HG03039 (cell line): Measurements from ENCODE around the gene BCAS4.

Source experiments
- ATAC-seq: cut with Tn5 transposase; IDR thresholded peaks from one replicate; pipeline ENCODE4 v1.9.1; 2021; ENCODE audit warnings: mild to moderate bottlenecking, moderate library complexity; ENCODE audit not compliant: unreplicated experiment

Gene BCAS4

DNA sequence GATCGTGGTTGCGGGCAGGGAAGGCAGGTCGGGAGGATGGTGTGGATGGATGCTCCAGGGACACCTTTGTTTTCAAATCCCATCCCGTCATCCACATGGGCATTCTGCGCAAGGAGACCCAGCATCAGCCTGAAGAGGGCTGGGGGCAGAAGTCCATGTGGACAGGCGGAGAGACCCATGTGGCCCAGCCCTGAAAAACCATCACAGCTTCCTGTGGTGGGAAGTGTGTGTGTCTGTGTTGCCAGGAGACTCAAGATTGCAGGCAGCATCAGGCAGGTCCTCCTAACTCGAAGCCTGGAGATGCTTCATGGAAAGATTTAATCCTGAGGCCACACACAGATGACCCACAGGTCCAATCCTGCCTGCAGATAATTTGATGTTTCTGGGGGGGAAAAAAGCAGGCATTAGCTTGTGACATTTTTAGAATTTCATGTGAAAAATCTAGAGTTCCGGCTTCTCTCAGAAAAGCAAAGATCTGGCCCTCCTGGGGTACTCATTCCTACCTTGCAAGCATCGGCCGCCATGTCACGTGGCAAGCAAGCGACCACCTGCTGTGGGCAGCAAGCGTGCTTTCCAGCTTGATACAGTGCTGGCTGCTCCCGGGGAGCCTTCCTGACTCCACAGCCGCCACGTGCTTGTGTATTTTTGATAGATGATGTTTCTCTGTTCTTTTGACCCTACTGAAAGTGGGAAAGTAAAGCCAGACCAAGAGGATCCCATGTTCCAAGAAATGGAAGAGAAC is 25.8 kb downstream of the BCAS4 start:
- no peak for ATAC-seq

DNA sequence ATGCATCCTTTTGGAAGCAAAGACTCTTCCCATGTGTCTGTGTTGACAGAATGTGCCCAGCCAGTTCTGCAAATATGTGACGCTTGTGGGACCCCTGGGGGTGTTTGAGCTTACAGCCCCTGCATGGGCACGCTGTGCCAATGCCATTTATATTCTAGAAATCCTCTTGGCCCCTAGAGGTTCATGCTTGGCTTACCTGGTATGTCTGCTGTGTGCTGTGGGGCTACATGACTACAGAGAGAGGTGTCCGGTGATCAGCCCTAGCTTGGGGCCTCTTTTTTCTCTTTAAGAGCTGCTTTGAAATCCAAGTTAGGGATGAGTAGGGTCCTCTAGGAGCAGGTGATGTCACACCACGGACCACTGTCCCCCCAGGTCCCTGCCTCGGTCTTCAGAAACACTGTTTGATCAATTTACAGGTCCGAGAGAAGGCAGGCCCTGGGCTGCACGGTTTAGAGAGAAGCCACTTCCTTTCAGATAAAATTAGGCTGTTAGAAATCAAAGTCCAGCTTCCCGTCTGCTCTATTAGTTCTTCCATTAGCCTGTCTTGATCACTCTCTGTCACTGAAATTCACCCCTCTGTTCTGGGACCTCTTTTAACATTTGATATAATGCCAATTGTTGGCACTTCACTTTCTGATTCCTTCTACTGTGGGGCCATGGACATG is 26.5 kb downstream of the BCAS4 start:
- ATAC-seq, result no peak

DNA sequence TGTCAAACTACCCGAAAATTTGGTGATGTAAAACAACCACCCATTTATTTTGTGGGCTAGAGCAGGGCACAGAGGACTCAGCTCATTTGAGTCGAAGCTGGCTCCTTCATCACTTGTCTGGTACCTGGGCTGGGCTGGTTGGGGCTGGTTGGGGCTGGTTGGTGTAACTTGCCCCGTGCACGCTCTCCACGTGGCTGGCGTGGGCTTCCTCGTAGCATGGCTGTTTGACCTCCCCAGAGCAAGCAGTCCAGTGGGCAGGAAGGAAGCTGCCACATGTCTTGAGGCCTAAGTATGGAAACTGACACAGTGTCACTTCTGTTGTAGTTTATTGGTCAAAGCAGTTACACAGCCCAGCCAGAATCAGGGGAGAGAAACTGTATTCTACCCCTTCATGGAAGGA is 27.1 kb downstream of the BCAS4 start:
- no peak for ATAC-seq

DNA sequence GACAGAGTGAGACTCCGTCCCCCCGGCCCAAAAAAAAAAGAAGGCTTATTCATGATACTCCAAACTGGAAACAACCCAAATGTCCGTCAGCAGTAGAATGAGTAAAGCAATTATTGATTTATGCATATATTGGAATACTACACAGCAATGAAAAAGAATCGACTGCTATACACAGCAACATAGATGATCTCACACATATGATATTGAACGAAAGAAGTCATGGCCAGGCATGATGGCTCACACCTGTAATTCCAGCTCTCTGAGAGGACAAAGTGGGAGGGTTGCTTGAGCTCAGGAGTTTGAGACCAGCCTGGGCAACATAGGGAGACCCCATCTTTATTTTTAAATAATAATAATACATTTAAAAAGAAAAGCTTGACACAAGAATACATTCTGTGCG is 28.5 kb downstream of the BCAS4 start:
- no peak for ATAC-seq

DNA sequence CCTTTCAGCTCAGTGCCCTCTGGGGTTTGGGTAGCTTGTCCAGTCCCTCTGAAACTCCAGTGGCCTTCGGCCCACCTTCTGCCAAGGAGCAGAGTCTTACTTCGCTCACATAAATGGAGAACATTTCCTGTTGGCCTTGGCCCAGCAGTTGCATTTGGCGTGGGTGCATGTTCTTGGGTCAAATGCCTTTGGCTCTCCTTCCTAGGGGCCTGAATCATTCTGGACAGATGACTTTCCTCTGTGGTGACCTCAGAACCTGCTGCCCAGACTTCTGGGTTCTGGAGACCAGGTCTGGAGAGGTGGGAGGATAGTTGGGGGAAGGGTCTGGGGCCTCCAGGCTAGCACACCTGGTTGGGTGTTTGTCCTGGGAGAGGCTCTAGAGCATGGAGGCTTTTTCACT is 29.3 kb downstream of the BCAS4 start:
- no peak for ATAC-seq

DNA sequence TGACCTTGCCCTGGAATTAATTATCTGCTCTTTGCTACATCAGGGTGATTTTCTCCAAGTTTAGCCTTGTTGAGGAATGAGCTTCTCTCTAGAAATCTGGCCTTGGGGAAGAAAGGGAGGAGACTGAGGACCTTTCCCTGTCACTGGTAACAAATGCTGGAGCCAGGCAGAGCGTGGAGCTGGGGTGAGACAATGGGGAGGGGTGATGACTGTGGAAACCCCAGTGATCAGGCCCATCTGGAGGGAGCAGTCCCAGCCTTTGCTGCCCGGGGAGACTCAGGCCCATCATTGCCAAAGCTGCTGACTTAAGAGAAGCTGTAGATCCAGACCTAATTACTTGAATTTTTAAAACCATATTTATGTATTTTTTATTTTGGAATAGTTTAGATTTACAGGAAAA is 31.3 kb downstream of the BCAS4 start:
- ATAC-seq, result no peak

DNA sequence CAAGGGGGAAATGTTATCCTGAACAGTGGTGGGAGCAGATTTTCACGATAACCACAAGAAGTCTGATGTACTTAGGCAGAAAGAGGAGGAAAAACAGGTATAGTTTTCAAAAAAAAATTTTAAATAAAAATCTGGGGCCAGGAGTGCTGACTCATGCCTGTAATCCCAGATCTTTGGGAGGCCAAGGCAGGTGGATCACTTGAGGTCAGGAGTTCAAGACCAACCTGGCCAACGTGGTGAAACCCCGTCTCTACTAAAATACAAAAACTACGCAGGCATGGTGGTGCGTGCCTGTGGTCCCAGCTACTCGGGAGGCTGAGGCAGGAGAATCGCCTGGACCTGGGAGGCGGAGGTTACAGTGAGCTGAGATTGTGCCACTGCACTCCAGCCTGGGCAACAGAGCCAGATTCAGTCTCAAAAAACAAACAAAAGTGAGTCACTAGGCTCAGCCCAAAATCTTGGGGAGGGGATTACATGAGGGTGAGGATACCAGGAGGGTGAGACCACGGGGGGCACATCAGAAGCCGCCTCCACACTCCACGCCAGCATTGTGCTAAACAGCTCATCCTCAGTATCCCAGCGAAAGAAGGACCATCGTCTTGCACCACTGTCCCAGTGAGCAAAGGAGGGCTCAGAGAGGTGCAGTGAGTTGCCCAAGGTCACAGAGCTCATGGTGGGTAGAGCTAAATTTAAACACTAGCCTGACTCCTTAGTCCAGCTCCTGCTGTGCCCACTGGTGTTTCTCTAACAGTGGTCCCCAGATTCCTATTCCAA is 33.7 kb downstream of the BCAS4 start:
- ATAC-seq, result no peak

DNA sequence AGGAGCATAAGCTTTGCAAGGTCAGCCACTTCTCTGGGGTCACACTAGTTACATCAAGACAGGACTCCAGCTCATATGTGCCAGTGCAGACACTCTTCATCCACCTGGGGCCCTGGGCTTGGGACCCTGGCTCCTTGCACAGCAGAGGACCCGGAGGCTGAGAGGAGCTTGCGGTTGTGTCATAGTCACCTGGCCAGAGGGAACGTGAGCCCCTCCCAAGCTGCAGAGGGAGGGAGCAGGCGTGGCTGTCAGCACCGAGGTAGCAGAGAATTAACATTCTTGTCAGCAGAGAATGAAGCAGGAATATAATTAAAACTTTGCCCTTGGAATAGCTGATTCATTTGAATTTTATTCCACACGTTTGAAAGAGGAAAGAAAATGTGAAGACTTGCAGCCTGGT is 36.8 kb downstream of the BCAS4 start:
- no peak for ATAC-seq

DNA sequence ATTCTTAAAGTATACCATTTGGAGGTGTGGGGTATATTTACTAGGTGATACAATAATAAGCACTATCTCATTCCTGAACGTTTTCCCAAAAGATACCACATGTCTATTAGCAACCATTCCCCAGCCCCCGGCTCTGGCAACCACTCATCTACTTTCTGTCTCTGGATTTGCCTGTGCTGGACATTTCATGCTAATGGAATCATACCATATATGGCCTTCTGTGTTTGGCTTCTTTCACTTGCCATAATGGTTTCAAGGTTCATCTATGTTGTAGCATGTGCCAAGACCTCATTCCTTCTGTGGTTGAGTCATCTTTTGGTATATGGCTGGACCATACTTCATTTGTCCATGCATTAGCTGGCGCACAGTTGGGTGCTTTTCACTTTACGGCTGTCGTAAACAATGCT is 39.7 kb downstream of the BCAS4 start:
- ATAC-seq, result no peak

DNA sequence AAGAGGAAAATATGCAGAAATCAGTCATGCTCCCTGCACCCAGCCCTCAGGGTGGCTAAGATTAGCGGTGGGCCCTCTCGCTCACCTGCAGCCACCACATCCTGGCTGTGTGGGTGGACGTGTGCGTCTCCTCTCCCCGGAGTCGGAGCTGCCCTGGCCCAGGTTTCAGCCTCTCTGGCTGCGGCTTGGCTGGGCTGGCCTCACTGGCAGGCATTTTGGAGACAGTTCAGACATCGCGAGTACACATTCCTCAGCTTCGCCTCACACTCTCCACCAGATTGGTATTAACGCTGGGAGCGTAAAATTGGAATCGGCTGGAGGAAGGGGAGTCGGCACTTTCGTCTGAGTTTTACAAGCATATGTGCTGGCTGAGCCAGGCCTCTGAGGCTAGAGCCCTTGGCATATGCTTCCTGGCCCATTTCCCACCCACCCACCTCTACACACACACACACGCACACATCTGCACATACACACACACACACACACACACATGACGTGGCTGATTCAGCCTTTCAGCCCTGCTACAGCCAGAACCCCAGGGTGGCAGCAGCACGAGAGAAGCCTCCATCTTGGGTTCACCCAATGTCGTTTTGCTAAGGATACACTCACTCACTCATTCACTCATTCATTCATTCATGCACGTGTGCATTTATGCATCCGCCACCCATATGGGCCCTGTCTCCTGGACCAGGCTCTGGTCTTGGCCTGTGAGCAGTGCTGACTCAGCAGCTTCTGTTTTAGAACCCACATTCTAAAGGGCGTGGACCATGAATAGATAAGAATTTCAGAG is 42.9 kb downstream of the BCAS4 start:
- peak; percentile 63 for ATAC-seq

DNA sequence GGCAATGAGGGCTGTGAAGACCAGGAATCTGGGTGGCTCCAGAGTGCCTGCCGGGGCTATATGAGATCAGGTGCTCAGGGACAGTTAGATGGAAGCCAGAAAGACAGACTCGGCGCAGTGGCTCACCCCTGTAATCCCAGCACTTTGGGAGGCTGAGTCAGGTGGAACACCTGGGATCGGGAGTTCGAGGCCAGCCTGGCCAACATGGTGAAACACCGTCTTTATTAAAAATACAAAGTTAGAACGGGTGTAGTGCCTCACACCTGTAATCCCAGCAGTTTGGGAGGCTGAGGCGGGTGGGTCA is 43.4 kb downstream of the BCAS4 start:
- ATAC-seq, result no peak

DNA sequence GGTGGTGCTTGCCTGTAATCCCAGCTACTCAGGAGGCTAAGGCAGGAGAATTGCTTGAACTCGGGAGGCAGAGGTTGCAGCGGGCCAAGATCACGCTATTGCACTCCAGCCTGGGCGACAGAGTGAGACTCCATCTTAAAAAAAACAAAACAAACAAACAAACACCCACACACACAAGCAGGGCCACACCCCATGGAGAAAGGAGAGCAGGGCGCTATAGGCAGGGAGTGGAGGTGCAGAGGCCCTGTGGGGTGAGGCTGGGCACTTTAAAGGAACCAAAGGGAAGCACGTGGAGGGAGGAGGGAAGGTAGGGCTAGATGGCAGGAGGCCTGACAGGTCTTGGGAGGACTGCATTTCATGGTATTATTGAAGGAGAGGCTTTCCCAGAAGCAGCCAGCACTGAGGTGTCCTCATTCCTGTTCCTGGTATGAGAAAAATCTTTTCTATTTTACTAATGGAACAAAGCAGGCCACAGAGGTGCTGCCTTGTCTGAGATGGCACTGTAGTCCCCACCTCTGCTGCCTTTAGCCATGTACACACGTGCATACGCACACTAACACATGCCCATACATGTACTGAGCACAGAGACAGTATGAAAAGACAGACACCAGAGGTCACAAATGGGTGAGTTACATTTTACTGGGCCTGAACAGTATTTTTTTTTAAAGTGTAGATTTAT is 44.0 kb downstream of the BCAS4 start:
- ATAC-seq, result no peak

DNA sequence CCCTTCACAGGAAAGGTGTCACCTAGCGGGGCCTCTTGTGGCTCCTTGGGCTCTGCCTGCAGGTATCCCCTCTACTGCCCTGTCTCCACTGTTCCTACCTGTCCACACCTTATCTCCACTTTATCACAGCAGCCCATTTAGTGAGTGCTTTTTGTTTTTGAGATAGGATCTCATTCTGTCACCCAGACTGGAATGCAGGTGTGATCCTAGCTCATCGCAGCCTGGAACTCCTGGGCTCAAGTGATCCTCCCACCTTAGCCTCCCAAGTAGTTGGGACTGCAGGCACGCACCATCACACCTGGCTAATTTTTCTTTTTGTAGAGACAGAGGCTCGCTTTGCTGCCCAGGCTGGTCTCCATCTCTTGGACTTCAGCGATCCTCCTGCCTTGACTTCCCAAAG is 48.0 kb downstream of the BCAS4 start:
- no peak for ATAC-seq

DNA sequence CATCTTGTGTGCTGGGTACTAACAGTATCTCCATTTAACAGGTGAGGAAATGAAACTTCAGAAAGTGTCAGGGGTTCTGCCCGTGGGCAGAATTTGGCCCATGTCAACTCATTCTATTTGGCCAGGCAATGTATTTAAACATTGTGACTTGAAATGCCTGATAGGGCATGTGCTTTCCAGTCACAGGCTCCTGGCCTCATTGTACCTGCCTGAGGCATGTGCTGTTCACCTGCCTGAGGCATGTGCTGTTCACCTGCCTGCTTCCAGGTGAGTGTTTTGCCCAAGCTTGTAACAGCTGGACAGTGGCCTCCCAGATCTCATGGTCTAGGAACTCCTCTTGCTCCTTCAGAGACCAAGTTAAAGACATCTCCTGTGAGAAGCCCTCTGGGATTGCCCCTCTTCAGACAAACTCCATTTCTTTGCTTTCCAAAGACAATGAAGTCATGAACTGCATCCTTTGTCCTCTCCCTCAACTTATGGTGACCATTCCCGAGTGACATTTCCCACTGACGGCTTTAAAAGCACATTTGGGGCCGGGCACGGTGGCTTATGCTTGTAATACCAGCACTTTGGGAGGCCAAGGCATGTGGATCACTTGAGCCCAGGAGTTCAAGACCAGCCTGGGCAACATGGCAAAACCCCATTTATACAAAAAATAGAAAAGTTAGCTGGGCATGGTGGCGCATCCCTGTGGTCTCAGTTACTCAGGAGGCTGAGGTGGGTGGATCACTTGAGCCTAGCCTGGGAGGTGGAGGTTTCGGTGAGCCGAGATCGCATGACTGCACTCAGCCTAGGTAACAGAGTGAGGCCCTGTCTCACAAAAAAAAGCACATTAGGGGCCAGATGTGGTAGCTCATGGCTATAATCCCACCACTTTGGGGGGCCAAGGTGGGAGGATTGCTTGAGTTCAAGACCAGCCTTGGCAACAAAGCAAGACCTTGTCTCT is 48.7 kb downstream of the BCAS4 start:
- ATAC-seq, result no peak

DNA sequence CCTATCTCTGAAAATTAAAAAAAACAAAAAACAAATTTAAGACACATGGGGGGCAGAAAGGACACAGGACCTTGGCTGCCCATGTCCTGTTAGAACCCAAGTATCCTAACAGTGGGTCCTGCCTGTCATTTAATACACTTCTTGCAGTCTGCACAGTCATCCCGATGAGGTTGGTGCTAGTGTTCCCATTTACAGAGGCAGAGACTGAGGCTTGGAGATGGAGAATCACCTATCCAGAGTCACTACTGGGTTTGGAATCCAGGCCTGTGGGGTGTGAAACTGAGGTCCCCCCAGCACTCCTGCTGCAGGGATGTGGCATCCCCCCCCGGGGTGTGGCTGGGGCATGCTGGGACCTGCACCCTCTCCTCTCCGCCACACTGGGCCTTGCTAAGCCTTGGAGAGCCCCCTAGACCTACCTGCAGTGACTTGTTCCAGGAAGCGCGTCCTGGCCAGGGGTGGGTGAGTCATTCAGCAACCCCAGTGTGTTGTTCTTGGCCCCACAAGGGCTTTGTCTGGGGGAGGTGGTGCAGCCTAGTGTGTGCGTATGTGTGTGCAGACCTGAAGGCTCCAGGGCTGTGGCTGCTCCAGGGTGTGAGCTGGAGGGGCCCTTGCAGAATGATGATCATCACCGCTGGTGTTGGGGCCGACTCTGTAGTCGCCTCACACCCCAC is 49.7 kb downstream of the BCAS4 start:
- ATAC-seq, result peak; percentile 83

DNA sequence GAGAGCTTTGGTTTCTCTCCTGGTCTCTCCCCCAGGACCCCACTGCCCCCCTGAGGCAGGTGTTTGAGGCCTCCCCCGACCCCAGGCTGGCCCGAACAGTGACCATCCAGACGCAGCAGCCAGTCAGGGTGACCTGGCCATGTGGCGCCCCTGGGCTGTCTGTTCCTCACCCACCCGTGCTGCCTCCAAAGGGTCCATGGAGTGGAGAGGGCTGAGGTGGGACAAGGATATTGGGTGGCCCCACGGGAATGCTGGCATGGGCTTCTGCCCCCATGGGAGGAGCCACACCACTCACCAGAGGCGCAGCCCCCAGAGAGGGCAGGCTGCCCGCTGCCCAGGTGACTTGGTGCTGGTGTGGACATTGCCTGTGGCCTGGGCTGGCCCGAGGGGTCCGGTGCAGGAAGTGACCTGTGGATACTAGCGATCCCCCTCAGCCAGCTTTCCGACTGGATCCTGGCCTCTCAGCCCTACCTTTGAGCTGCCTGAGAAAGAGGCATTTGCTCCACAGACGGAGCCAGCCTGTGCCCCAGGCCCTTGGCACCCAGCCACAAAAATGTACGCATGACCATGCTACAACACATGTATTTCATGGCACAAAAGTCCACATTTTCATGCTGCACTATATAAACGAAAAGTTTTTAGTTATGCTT is 50.8 kb downstream of the BCAS4 start:
- no peak for ATAC-seq

DNA sequence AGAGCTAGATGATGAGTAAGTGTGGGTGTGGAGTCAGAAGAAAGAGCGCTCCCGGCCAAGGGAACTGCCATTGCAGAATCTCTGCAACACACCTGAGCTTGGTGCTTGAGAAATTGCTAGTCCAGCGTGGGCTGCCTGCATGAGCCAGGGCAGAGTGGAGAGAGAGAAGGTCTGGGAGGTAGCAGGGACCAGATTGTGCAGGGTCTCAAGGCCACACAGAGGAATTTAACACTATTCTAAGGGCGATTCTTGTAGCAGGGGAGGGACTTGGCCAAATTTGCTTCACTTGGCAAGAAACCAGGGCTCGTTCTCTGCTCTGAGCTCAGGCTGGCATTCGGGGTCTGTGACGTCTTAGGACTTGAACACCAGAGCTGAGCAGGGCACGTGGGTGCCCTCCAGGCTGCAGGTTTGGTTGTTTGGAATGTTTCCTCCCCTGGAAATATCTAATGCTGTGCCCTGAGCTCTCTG is 53.5 kb downstream of the BCAS4 start:
- ATAC-seq, result no peak

DNA sequence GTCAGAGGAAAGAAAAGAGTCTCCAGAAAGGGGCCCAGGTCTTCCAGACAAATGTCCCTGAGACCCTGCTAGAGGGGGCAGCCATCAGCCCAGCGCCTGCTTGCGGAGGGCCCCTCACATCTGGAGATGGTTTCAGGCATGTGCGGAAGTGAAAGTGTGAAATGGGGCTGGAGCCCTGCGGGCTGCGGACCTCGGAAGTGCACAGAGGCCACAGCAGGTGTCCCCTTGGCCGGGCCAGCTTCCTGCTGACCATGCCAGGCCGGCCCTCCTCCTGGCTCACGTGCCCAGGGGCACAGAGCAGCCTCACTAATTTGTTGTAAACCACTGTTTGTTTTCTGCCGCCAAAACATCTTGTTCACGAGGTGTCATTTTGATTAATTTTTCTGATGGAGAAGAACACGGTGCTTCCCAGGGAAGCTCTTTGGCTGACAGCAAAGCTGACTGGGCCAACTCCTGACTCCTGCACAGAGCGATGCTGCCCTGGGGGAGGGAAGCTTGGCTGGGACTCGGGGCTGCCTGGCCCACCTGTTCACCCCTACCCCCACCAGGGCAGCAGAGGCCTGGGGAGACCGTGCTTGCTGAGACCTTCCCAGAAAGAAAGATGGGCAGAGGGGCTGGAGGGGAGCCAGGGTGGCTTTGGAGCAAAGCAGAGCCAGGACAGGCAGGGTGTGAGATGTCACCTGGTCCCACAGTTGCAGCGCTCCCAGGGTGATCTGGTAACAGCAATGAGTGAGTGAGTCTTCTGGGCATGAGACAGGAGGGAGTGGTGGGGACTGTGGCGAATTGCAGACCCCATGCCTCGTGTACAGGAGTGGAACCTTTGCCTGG is 54.2 kb downstream of the BCAS4 start:
- no peak for ATAC-seq
